ENCODE data around the gene ZFYVE28. TPM values are rescaled to one million over a fixed set of nuclear protein-coding genes. Genes with fewer than 3 reads are reported as not detected.
"Not testable (repeated sequence)": the region's sequence is repeated elsewhere in the genome, so short reads cannot be mapped to it uniquely, and the experiment has no call there.

The ZFYVE28 gene
- total RNA-seq: 1.3 to 3.3 TPM (median 2.8 TPM) in 3 replicates
- long read RNA-seq, full-length matches to known transcripts: 1 of 1 reads
- long read RNA-seq, partial matches to known transcripts: 0 of 1 reads
- long read RNA-seq, other reads (novel, unspliced or antisense): 0 of 1 reads

GRCh38 chr4:2417765-2418649 is at the start of gene ZFYVE28:
ZFYVE28 (minus strand) TSS chr4:2418645; CDS start chr4:2418323, 322 bp downstream.
- DNase-seq (ENCODE audit: low spot score): no peak
- Mint-ChIP-seq H3K36me3 (ENCODE audit: low read depth) (peaks cover 3% of the 10 kb centered on the region), H3K9me3 (ENCODE audit: low read depth) (no peaks in the 10 kb centered on the region)

DNA sequence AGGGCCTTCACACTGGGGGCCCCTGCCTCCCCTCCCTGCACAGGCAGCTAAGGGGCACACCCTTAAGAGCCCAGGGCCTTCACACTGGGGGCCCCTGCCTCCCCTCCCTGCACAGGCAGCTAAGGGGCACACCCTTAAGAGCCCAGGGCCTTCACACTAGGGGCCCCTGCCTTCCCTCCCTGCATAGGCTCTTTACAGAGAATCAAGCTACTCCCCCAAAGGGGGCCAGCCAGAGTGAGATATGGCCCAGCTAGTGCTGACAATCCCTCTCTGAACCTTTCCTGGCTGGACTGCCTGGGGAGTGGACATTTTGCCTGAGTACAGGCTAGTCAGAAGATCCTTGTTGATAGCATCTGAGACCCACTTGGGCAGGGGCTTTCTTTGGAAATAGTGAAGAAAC is 47.1 kb upstream of the ZFYVE28 start:
- not testable (repeated sequence) for DNase-seq (ENCODE audit: low spot score); H3K27ac Mint-ChIP-seq (ENCODE audit: unreplicated experiment); H3K4me3 Mint-ChIP-seq (ENCODE audit: unreplicated experiment); H3K27me3 Mint-ChIP-seq (ENCODE audit: low read depth); H3K36me3 Mint-ChIP-seq (ENCODE audit: low read depth); H3K9me3 Mint-ChIP-seq (ENCODE audit: low read depth)
- peaks cover 31% of the 10 kb centered on the region for H3K4me1 Mint-ChIP-seq (ENCODE audit: low read depth)

More at GRCh38 chr4:2417765-2418649, at the start of gene ZFYVE28:
- H3K4me3 Mint-ChIP-seq (ENCODE audit: unreplicated experiment): peak within 1 kb of the TSS; percentile 83
- TF ChIP-seq CTCF (IDR thresholded peaks at IDR 0.05): no peak
- peaks cover 32% of the 10 kb centered on the region for H3K4me1 Mint-ChIP-seq (ENCODE audit: low read depth)
- peaks cover 43% of the 10 kb centered on the region for H3K27me3 Mint-ChIP-seq (ENCODE audit: low read depth)
- peak within 1 kb of the TSS; percentile 76 for H3K27ac Mint-ChIP-seq (ENCODE audit: unreplicated experiment)

DNA sequence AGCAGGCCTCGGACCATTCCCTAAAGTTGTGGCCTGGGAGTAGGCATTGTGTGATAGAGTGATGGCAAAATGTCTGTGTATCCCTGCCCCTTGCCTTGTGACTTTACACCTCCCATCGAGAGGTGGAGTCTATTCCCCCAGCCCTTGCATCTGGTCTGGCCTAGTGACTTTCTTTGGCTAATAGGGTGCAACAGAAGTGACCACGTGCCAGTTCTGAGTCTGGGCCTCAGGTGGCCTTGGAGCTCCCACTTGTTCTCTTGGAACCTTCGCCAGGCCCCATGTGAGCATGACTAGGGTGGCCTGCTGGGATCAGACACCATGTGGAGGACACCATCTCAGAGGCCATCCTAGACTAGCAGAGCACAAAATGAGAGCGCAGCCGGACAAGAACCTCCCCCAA is 46.6 kb upstream of the ZFYVE28 start:
- Mint-ChIP-seq H3K4me3 (ENCODE audit: unreplicated experiment) (no peak overlapping the region), H3K36me3 (ENCODE audit: low read depth) (no peaks in the 10 kb centered on the region), H3K27ac (ENCODE audit: unreplicated experiment) (no peak overlapping the region), H3K4me1 (ENCODE audit: low read depth) (peaks cover 26% of the 10 kb centered on the region), H3K27me3 (ENCODE audit: low read depth) (no peaks in the 10 kb centered on the region), H3K9me3 (ENCODE audit: low read depth) (no peaks in the 10 kb centered on the region)
- no peak for DNase-seq (ENCODE audit: low spot score)
- no peak for TF ChIP-seq CTCF (IDR thresholded peaks at IDR 0.05)

- Mint-ChIP-seq H3K4me3 (ENCODE audit: unreplicated experiment) (peak overlapping the region; percentile 66), H3K36me3 (ENCODE audit: low read depth) (no peaks in the 10 kb centered on the region), H3K27me3 (ENCODE audit: low read depth) (no peaks in the 10 kb centered on the region), H3K9me3 (ENCODE audit: low read depth) (no peaks in the 10 kb centered on the region), H3K4me1 (ENCODE audit: low read depth) (peaks cover 20% of the 10 kb centered on the region), H3K27ac (ENCODE audit: unreplicated experiment) (no peak overlapping the region)
- no peak for DNase-seq (ENCODE audit: low spot score)
- peak; percentile 43 for TF ChIP-seq CTCF (IDR thresholded peaks at IDR 0.05)
Observed at GRCh38 chr4:2462992-2463762, 44.7 kb upstream of the ZFYVE28 start.

GRCh38 chr4:2462218-2462991 is 44.0 kb upstream of the ZFYVE28 start:
- no peaks in the 10 kb centered on the region for H3K27me3 Mint-ChIP-seq (ENCODE audit: low read depth)
- no peak overlapping the region for H3K27ac Mint-ChIP-seq (ENCODE audit: unreplicated experiment)
- peaks cover 12% of the 10 kb centered on the region for H3K4me1 Mint-ChIP-seq (ENCODE audit: low read depth)
- H3K4me3 Mint-ChIP-seq (ENCODE audit: unreplicated experiment): peak overlapping the region; percentile 67
- no peaks in the 10 kb centered on the region for H3K36me3 Mint-ChIP-seq (ENCODE audit: low read depth)
- no peaks in the 10 kb centered on the region for H3K9me3 Mint-ChIP-seq (ENCODE audit: low read depth)
- no peak for DNase-seq (ENCODE audit: low spot score)
- TF ChIP-seq CTCF (IDR thresholded peaks at IDR 0.05): peak; percentile 81
